B cell (primary cell): ENCODE measurements around the gene CHN1.

Source experiments
- EZH2 ChIP-seq: IDR thresholded peaks from 2 replicates; pipeline ENCODE4 v1.6.1; 2012; ENCODE audit warnings: borderline replicate concordance, low read depth, mild to moderate bottlenecking, moderate library complexity, low read length; ENCODE audit not compliant: insufficient read depth, poor library complexity, severe bottlenecking
- TF ChIP-seq, protein P1 (sequence below): fragments of 200-600 bp; IDR thresholded peaks from one replicate; pipeline ENCODE4 v1.8.0; 2022; ENCODE audit warnings: antibody characterized with exemption, mild to moderate bottlenecking

DNA sequence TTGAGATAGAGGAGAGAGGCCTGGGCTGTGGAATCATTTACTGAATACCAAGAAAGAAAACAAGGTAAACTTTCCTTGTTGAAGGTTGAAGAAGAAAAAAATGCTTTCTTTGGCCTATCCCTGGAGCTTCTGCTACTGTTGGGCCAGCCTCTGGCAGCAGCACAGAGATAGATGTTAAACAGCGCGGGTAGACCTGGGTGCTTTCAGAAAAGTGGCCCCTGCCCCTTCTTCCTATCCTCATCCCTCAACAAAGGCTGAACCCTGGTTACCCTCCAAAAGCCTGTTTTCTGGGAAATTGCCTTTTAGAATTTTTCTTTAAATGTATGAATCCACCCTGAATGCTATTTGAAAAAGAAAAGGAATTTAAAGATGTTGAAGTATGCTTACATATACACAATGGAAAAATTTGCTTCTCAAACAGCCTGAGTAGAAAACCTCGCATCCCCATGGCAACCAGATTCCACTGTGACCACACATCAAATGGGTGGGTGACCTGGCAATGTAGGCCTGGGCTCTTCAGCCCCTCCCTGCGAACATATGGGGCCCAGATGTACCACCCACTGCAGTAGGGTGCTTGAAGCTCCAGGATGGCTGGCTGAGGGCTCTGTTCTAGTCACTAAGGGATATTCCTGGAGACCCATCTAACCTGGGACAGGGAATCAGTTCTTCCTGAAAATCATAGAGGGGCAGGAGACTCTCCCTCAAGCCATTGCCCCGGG lies 217.5 kb downstream of the CHN1 start:
- TF ChIP-seq, protein P1, sequence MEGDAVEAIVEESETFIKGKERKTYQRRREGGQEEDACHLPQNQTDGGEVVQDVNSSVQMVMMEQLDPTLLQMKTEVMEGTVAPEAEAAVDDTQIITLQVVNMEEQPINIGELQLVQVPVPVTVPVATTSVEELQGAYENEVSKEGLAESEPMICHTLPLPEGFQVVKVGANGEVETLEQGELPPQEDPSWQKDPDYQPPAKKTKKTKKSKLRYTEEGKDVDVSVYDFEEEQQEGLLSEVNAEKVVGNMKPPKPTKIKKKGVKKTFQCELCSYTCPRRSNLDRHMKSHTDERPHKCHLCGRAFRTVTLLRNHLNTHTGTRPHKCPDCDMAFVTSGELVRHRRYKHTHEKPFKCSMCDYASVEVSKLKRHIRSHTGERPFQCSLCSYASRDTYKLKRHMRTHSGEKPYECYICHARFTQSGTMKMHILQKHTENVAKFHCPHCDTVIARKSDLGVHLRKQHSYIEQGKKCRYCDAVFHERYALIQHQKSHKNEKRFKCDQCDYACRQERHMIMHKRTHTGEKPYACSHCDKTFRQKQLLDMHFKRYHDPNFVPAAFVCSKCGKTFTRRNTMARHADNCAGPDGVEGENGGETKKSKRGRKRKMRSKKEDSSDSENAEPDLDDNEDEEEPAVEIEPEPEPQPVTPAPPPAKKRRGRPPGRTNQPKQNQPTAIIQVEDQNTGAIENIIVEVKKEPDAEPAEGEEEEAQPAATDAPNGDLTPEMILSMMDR, result no peak
- TF ChIP-seq EZH2, result no peak
